HepG2 (cell line): Measurements from ENCODE around the gene NUPR2.

Experiments used
- EHMT2 ChIP-seq: fragments of 200-600 bp; sonication (generic); IDR thresholded peaks from 2 replicates; pipeline ENCODE4 v1.7.0; 2017; ENCODE audit warnings: antibody characterized with exemption, low read depth, low read length, borderline replicate concordance
- TF ChIP-seq, protein P1 (sequence below): sonication (generic); formaldehyde crosslinking; IDR thresholded peaks from 2 replicates; pipeline ENCODE4 v1.4.0; 2020; ENCODE audit warnings: mild to moderate bottlenecking, missing genetic modification reagents

- TF ChIP-seq, protein P1, sequence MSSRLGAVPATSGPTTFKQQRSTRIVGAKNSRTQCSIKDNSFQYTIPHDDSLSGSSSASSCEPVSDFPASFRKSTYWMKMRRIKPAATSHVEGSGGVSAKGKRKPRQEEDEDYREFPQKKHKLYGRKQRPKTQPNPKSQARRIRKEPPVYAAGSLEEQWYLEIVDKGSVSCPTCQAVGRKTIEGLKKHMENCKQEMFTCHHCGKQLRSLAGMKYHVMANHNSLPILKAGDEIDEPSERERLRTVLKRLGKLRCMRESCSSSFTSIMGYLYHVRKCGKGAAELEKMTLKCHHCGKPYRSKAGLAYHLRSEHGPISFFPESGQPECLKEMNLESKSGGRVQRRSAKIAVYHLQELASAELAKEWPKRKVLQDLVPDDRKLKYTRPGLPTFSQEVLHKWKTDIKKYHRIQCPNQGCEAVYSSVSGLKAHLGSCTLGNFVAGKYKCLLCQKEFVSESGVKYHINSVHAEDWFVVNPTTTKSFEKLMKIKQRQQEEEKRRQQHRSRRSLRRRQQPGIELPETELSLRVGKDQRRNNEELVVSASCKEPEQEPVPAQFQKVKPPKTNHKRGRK (CRISPR knock-in tag): no peak
- no peak for TF ChIP-seq EHMT2
Observed at GRCh38 chr7:56077681-56078080, 38.5 kb downstream of the NUPR2 start.
